HepG2 (cell line): ENCODE measurements around the gene PIK3CG. TPM values are rescaled to one million over a fixed set of nuclear protein-coding genes. Genes with fewer than 3 reads are reported as not detected.

Source experiments
- ATAC-seq: fragments of 200-7000 bp; cut with Tn5 transposase; 3 replicates; pipeline ENCODE4 v1.9.1; 2020; ENCODE audit warnings: mild to moderate bottlenecking, moderate library complexity
- BruUV-seq: library from RNA; stranded (reverse); fragments of 400-500 nt; replicated peaks from 2 replicates; lab custom pipeline; 2021; lab: Mats Ljungman, UMichigan
- CTCF ChIA-PET: fragments of 300-600 bp; formaldehyde crosslinking; extraction: SDS; loops from one replicate; lab custom pipeline; 2021; ENCODE audit warnings: low total read pairs, inconsistent platforms, low intra/inter-chr PET ratio; lab: Yijun Ruan, JAX
- POLR2A ChIA-PET: fragments of 350-600 bp; sonication (Branson Sonifier 250); formaldehyde crosslinking; loops from one replicate; lab custom pipeline; 2020; ENCODE audit warnings: antibody characterized with exemption, inconsistent platforms; lab: Yijun Ruan, JAX
- DNase-seq: peaks from one replicate; pipeline ENCODE4 v3.0.0-alpha.2; 2015; ENCODE audit warnings: low spot score
- FAIRE-seq: peaks from 3 replicates; lab custom pipeline; 2011; peaks lifted over from hg19 to GRCh38; lab: Jason Lieb, UNC
- H2AFZ ChIP-seq: one replicate; pipeline ENCODE4 v1.6.1; 2011; ENCODE audit warnings: low read length, inconsistent platforms
- H3K27ac ChIP-seq: fragments of 300-600 bp; 3 replicates; pipeline ENCODE4 v1.8.0; 2011; ENCODE audit warnings: mixed run types, mild to moderate bottlenecking, mixed read lengths, low read length, inconsistent platforms; ENCODE audit not compliant: insufficient read depth; ENCODE audit errors: extremely low read length
- H3K27me3 ChIP-seq, 2 experiments: fragments of 200-600 bp in 1 of 2; 2 replicates in 1 of 2; 3 replicates in 1 of 2; pipeline versions ENCODE4 v1.6.0 to v1.8.0; 2011; ENCODE audit warnings: low read length in 2 of 2, mild to moderate bottlenecking in 2 of 2, moderate library complexity in 2 of 2, inconsistent platforms in 1 of 2; ENCODE audit not compliant: insufficient read depth in 2 of 2, control insufficient read depth in 1 of 2
- H3K36me3 ChIP-seq, 2 experiments: fragments of 200-600 bp in 1 of 2; replicated peaks in 1 of 2; 2 replicates in 1 of 2; 3 replicates in 1 of 2; pipeline versions ENCODE4 v1.5.1 to v1.8.0; 2011; ENCODE audit warnings: low read length in 2 of 2, inconsistent platforms in 1 of 2; ENCODE audit not compliant: insufficient read depth in 2 of 2, control insufficient read depth in 1 of 2
- H3K4me1 ChIP-seq: 2 replicates; pipeline ENCODE4 v1.5.1; 2012; ENCODE audit warnings: low read length, inconsistent platforms; ENCODE audit not compliant: insufficient read depth
- H3K4me2 ChIP-seq: 2 replicates; pipeline ENCODE4 v1.6.0; 2011; ENCODE audit warnings: low read depth, low read length, inconsistent platforms
- H3K4me3 ChIP-seq, 3 experiments: fragments of 200-600 bp in 1 of 3; sonication (generic), shearing (Covaris generic) in 1 of 3; replicated peaks in 1 of 3; 2 replicates each; pipeline ENCODE4 v1.5.1; 2011 to 2016; ENCODE audit warnings: low read length in 3 of 3, inconsistent platforms in 2 of 3, low read depth in 2 of 3, mild to moderate bottlenecking in 2 of 3, control low read depth in 1 of 3, mixed read lengths in 1 of 3; ENCODE audit not compliant: insufficient read depth in 1 of 3
- H3K79me2 ChIP-seq: one replicate; pipeline ENCODE4 v1.6.1; 2011; ENCODE audit warnings: low read length, inconsistent platforms; ENCODE audit not compliant: insufficient read depth
- H3K9ac ChIP-seq: 2 replicates; pipeline ENCODE4 v1.6.0; 2011; ENCODE audit warnings: mild to moderate bottlenecking, low read depth, low read length, inconsistent platforms; ENCODE audit not compliant: insufficient read depth
- H3K9me3 ChIP-seq: 2 replicates; pipeline ENCODE4 v1.5.1; 2012; ENCODE audit warnings: mild to moderate bottlenecking, low read length
- H4K20me1 ChIP-seq: 2 replicates; pipeline ENCODE4 v1.6.0; 2011; ENCODE audit warnings: inconsistent platforms, mild to moderate bottlenecking, low read length, moderate library complexity; ENCODE audit not compliant: insufficient read depth
- DNMT3B ChIP-seq: conservative IDR thresholded peaks from 2 replicates; pipeline ENCODE4 v1.6.1; 2016; ENCODE audit warnings: missing biosample characterization, control low read depth
- GTF2F1 ChIP-seq: fragments of 150-350 bp; IDR thresholded peaks from 2 replicates; pipeline ENCODE4 v1.6.1; 2014; ENCODE audit warnings: low read length
- KLF11 ChIP-seq: IDR thresholded peaks from 2 replicates; pipeline ENCODE4 v1.6.1; 2016; ENCODE audit warnings: missing compliant biosample characterization
- NR2C2 ChIP-seq: sonication (generic); formaldehyde crosslinking; IDR thresholded peaks from 2 replicates; pipeline ENCODE4 v1.4.0; 2020; ENCODE audit warnings: missing genetic modification reagents, mild to moderate bottlenecking, moderate library complexity, borderline replicate concordance
- RORA ChIP-seq: sonication (generic); formaldehyde crosslinking; IDR thresholded peaks from 2 replicates; pipeline ENCODE4 v1.5.0; 2020; ENCODE audit warnings: mild to moderate bottlenecking, missing genetic modification reagents, moderate library complexity
- SOX6 ChIP-seq, 2 experiments: fragments of 450-650 bp in 1 of 2; sonication (generic) in 1 of 2; formaldehyde crosslinking in 1 of 2; IDR thresholded peaks; 2 replicates each; pipeline versions ENCODE4 v1.4.0 to v1.6.1; 2017 to 2020; ENCODE audit warnings: antibody characterized with exemption in 1 of 2, mild to moderate bottlenecking in 1 of 2, missing genetic modification reagents in 1 of 2
- SP4 ChIP-seq: sonication (generic); formaldehyde crosslinking; IDR thresholded peaks from 2 replicates; pipeline ENCODE4 v1.8.1; 2023; ENCODE audit warnings: mild to moderate bottlenecking, missing genetic modification reagents
- ZNF33B ChIP-seq: sonication (generic); formaldehyde crosslinking; IDR thresholded peaks from 2 replicates; pipeline ENCODE4 v1.5.1; 2020; ENCODE audit warnings: mild to moderate bottlenecking, missing genetic modification reagents
- ZNF362 ChIP-seq: sonication (generic); formaldehyde crosslinking; IDR thresholded peaks from 2 replicates; pipeline ENCODE4 v1.4.0; 2020; ENCODE audit warnings: missing genetic modification reagents, mild to moderate bottlenecking, borderline replicate concordance
- ZNF512 ChIP-seq: sonication (generic); formaldehyde crosslinking; IDR thresholded peaks from 2 replicates; pipeline ENCODE4 v1.4.0; 2020; ENCODE audit warnings: mild to moderate bottlenecking, missing genetic modification reagents
- ZNF546 ChIP-seq: sonication (generic); formaldehyde crosslinking; conservative IDR thresholded peaks from 2 replicates; pipeline ENCODE4 v1.8.1; 2023; ENCODE audit warnings: mild to moderate bottlenecking, missing genetic modification reagents
- ZSCAN21 ChIP-seq: sonication (generic); formaldehyde crosslinking; IDR thresholded peaks from 2 replicates; pipeline ENCODE4 v1.8.0; 2022; ENCODE audit warnings: mild to moderate bottlenecking, missing genetic modification reagents, moderate library complexity, borderline replicate concordance
- ZZZ3 ChIP-seq: sonication (generic); formaldehyde crosslinking; IDR thresholded peaks from 2 replicates; pipeline ENCODE4 v1.4.0; 2020; ENCODE audit warnings: missing genetic modification reagents, mild to moderate bottlenecking, borderline replicate concordance
- WGBS: methylation state at CpG from one replicate; pipeline ENCODE4 v1.1.6; 2017; ENCODE audit warnings: low lambda C conversion rate; 5-methylcytosine and 5-hydroxymethylcytosine counted together
- in situ Hi-C: cut with HindIII; loops from 2 replicates; pipeline ENCODE4 v1.10.0; 2017; ENCODE audit warnings: low pct_unique_long_range_greater_than_20kb; ENCODE audit not compliant: extremely low pct_ligation_motif_present
- intact Hi-C: fragments of 100-400 bp; cut with micrococcal nuclease; formaldehyde crosslinking; loops from one replicate; pipeline ENCODE4 v1.10.0; 2022; ENCODE audit not compliant: unreplicated experiment
- polyA plus RNA-seq, 8 experiments: library from polyadenylated mRNA; depleted of rRNA in 3 of 8; stranded (reverse) in 7 of 8; unstranded in 1 of 8; fragments of >200 nt; fragmentation: Illumina TruSeq in 4 of 8; extraction: Trizol in 4 of 8; gene quantifications; 2 replicates each; pipeline versions ENCODE4 v1.2.1 to v1.2.3, GENCODE V29; 2011 to 2016; ENCODE audit warnings: low read depth in 4 of 8, missing spikeins in 1 of 8, mixed read lengths in 1 of 8; ENCODE audit not compliant: insufficient read depth in 1 of 8
- total RNA-seq, 5 experiments: library from RNA; depleted of rRNA; stranded (reverse); fragments of >200 nt; fragmentation: Illumina TruSeq; extraction: Trizol; gene quantifications; 2 replicates each; pipeline ENCODE4 v1.2.3, GENCODE V29; 2016; ENCODE audit warnings: low read depth in 1 of 5
- TF ChIP-seq, protein P1 (sequence below): sonication (generic); formaldehyde crosslinking; IDR thresholded peaks from 2 replicates; pipeline ENCODE4 v1.4.0; 2020; ENCODE audit warnings: mild to moderate bottlenecking, missing genetic modification reagents
- TF ChIP-seq, protein P2 (sequence below): sonication (generic); formaldehyde crosslinking; IDR thresholded peaks from 2 replicates; pipeline ENCODE4 v1.5.1; 2020; ENCODE audit warnings: missing genetic modification reagents, mild to moderate bottlenecking, borderline replicate concordance

The PIK3CG gene
- total and polyA plus RNA-seq, 2 of the 13 experiments (the other 11 are each of a cell fraction or from before 2014, with no cell fraction given): not detected

GRCh38 chr7:106827626-106828025, 37.5 kb upstream of the PIK3CG start:
- no peak overlapping the region for H2AFZ ChIP-seq
- no peaks in the 10 kb centered on the region for H3K79me2 ChIP-seq
- no peaks in the 10 kb centered on the region; the same call in 1 of the 2 replicates for H3K9me3 ChIP-seq
- intact Hi-C loops (no loop called here), in situ Hi-C loops (no loop called here)
- no peaks in the 10 kb centered on the region for H3K36me3 ChIP-seq
- H3K27ac ChIP-seq: no peak overlapping the region
- no peak overlapping the region for H3K9ac ChIP-seq
- ChIA-PET CTCF (no interaction called here), POLR2A (no interaction called here)
- peaks cover 0 to 10% of the 10 kb centered on the region in 2 experiments; a peak in 3 of 5 replicates for H3K27me3 ChIP-seq
- DNase-seq (no peak), ATAC-seq (no peak), FAIRE-seq (no peak)
- no TSS peak for BruUV-seq
- H3K4me3 ChIP-seq: no peak overlapping the region
- no peak overlapping the region for H3K4me2 ChIP-seq
- no peaks in the 10 kb centered on the region for H3K4me1 ChIP-seq
- no peaks in the 10 kb centered on the region for H4K20me1 ChIP-seq
- 15% methylated on average over 2 of the region's 2 CpGs for WGBS
- no peak for TF ChIP-seq ZSCAN21 (CRISPR knock-in tag)
- TF ChIP-seq DNMT3B (CRISPR knock-in tag): no peak
- TF ChIP-seq, protein P1, sequence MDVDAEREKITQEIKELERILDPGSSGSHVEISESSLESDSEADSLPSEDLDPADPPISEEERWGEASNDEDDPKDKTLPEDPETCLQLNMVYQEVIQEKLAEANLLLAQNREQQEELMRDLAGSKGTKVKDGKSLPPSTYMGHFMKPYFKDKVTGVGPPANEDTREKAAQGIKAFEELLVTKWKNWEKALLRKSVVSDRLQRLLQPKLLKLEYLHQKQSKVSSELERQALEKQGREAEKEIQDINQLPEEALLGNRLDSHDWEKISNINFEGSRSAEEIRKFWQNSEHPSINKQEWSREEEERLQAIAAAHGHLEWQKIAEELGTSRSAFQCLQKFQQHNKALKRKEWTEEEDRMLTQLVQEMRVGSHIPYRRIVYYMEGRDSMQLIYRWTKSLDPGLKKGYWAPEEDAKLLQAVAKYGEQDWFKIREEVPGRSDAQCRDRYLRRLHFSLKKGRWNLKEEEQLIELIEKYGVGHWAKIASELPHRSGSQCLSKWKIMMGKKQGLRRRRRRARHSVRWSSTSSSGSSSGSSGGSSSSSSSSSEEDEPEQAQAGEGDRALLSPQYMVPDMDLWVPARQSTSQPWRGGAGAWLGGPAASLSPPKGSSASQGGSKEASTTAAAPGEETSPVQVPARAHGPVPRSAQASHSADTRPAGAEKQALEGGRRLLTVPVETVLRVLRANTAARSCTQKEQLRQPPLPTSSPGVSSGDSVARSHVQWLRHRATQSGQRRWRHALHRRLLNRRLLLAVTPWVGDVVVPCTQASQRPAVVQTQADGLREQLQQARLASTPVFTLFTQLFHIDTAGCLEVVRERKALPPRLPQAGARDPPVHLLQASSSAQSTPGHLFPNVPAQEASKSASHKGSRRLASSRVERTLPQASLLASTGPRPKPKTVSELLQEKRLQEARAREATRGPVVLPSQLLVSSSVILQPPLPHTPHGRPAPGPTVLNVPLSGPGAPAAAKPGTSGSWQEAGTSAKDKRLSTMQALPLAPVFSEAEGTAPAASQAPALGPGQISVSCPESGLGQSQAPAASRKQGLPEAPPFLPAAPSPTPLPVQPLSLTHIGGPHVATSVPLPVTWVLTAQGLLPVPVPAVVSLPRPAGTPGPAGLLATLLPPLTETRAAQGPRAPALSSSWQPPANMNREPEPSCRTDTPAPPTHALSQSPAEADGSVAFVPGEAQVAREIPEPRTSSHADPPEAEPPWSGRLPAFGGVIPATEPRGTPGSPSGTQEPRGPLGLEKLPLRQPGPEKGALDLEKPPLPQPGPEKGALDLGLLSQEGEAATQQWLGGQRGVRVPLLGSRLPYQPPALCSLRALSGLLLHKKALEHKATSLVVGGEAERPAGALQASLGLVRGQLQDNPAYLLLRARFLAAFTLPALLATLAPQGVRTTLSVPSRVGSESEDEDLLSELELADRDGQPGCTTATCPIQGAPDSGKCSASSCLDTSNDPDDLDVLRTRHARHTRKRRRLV: no peak
- no peak for TF ChIP-seq ZNF33B (CRISPR knock-in tag)
- TF ChIP-seq GTF2F1: no peak
- no peak for TF ChIP-seq ZZZ3 (CRISPR knock-in tag)
- TF ChIP-seq, protein P2, sequence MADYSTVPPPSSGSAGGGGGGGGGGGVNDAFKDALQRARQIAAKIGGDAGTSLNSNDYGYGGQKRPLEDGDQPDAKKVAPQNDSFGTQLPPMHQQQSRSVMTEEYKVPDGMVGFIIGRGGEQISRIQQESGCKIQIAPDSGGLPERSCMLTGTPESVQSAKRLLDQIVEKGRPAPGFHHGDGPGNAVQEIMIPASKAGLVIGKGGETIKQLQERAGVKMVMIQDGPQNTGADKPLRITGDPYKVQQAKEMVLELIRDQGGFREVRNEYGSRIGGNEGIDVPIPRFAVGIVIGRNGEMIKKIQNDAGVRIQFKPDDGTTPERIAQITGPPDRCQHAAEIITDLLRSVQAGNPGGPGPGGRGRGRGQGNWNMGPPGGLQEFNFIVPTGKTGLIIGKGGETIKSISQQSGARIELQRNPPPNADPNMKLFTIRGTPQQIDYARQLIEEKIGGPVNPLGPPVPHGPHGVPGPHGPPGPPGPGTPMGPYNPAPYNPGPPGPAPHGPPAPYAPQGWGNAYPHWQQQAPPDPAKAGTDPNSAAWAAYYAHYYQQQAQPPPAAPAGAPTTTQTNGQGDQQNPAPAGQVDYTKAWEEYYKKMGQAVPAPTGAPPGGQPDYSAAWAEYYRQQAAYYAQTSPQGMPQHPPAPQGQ: no peak
- TF ChIP-seq RORA (CRISPR knock-in tag): no peak
- TF ChIP-seq ZNF362 (CRISPR knock-in tag): no peak
- TF ChIP-seq SOX6 (IDR thresholded peaks at IDR 0.05): no peak
- no peak for TF ChIP-seq SOX6 (CRISPR knock-in tag; IDR thresholded peaks at IDR 0.05)
- TF ChIP-seq NR2C2 (CRISPR knock-in tag): no peak
- TF ChIP-seq SP4 (CRISPR knock-in tag): no peak
- TF ChIP-seq ZNF512 (CRISPR knock-in tag): no peak
- TF ChIP-seq ZNF546 (CRISPR knock-in tag): no peak
- no peak for TF ChIP-seq KLF11
